Activated naive CD8-positive, alpha-beta T cell treated with anti-CD3 and anti-CD28 coated beads for 36 hours (primary cell): Measurements from ENCODE around the gene RIN3. TPM values are rescaled to one million over a fixed set of nuclear protein-coding genes. Genes with fewer than 3 reads are reported as not detected.
"Not testable (repeated sequence)": the region's sequence is repeated elsewhere in the genome, so short reads cannot be mapped to it uniquely, and the experiment has no call there.

Experiments used
- DNase-seq: peaks from one replicate; pipeline ENCODE4 v3.0.0; 2021
- H3K27ac Mint-ChIP-seq: one replicate; pipeline ENCODE4 v1.8.0; 2022; ENCODE audit warnings: mild to moderate bottlenecking, moderate library complexity, mixed read lengths
- H3K27me3 Mint-ChIP-seq: one replicate; pipeline ENCODE4 v1.8.0; 2022; ENCODE audit warnings: mild to moderate bottlenecking, mixed read lengths
- H3K36me3 Mint-ChIP-seq: one replicate; pipeline ENCODE4 v1.8.0; 2021; ENCODE audit warnings: mild to moderate bottlenecking, mixed read lengths
- H3K4me1 Mint-ChIP-seq: one replicate; pipeline ENCODE4 v1.8.0; 2021; ENCODE audit warnings: mixed read lengths
- H3K4me3 Mint-ChIP-seq: one replicate; pipeline ENCODE4 v1.8.0; 2022; ENCODE audit warnings: mild to moderate bottlenecking, moderate library complexity, mixed read lengths
- H3K9me3 Mint-ChIP-seq: one replicate; pipeline ENCODE4 v1.8.0; 2022; ENCODE audit warnings: mixed read lengths
- total RNA-seq, 2 experiments: library from RNA; stranded (reverse); gene quantifications; one replicate each; pipeline ENCODE4 v1.2.3, GENCODE V29; 2021

The RIN3 gene
- total RNA-seq, 2 experiments from 2014 or later: 59.2 to 59.6 TPM

GRCh38 chr14:92673601-92674150, 160.1 kb downstream of the RIN3 start:
- H3K36me3 Mint-ChIP-seq: peaks cover 71% of the 10 kb centered on the region
- H3K4me3 Mint-ChIP-seq: no peak overlapping the region
- peaks cover 5% of the 10 kb centered on the region for H3K9me3 Mint-ChIP-seq
- H3K27me3 Mint-ChIP-seq: no peaks in the 10 kb centered on the region
- peaks cover 84% of the 10 kb centered on the region for H3K4me1 Mint-ChIP-seq
- H3K27ac Mint-ChIP-seq: peak overlapping the region; percentile 50
- no peak for DNase-seq

- DNase-seq: no peak
- peak overlapping the region; percentile 75 for H3K27ac Mint-ChIP-seq
- peaks cover 78% of the 10 kb centered on the region for H3K4me1 Mint-ChIP-seq
- no peaks in the 10 kb centered on the region for H3K27me3 Mint-ChIP-seq
- H3K9me3 Mint-ChIP-seq: peaks cover 5% of the 10 kb centered on the region
- H3K36me3 Mint-ChIP-seq: peaks cover 74% of the 10 kb centered on the region
- peak overlapping the region; percentile 57 for H3K4me3 Mint-ChIP-seq
Measured at GRCh38 chr14:92675421-92675820, 161.8 kb downstream of the RIN3 start.

DNA sequence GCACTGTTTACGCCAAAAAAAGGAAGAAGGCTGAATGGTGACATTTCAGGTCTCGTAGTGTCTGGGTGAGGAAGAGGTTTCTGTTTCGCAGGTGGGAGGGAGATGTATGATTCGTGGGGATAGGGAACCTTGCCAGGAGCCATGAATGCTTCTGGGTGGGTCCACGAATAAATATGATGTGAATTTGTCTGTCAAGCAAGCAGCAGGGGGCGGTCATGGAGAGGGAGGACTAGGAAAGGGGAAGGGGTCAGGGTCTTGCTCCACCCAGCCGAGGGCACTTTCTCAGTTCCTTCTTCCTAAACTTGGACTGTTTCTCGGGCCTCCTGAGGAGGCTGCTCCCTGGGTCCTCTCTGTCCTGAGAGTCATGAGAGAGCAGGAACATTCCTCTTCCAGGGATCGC, 162.4 kb downstream of the RIN3 start:
- no peak for DNase-seq
- Mint-ChIP-seq H3K27ac (peak overlapping the region; percentile 75), H3K4me3 (peak overlapping the region; percentile 57), H3K4me1 (peaks cover 73% of the 10 kb centered on the region), H3K27me3 (no peaks in the 10 kb centered on the region), H3K36me3 (peaks cover 72% of the 10 kb centered on the region), H3K9me3 (peaks cover 5% of the 10 kb centered on the region)

- H3K27me3 Mint-ChIP-seq: no peaks in the 10 kb centered on the region
- peaks cover 74% of the 10 kb centered on the region for H3K36me3 Mint-ChIP-seq
- peak overlapping the region; percentile 47 for H3K4me3 Mint-ChIP-seq
- peaks cover 5% of the 10 kb centered on the region for H3K9me3 Mint-ChIP-seq
- DNase-seq: no peak
- H3K4me1 Mint-ChIP-seq: peaks cover 74% of the 10 kb centered on the region
- peak overlapping the region; percentile 75 for H3K27ac Mint-ChIP-seq
Measured at GRCh38 chr14:92676403-92677086, 163.0 kb downstream of the RIN3 start.

DNA sequence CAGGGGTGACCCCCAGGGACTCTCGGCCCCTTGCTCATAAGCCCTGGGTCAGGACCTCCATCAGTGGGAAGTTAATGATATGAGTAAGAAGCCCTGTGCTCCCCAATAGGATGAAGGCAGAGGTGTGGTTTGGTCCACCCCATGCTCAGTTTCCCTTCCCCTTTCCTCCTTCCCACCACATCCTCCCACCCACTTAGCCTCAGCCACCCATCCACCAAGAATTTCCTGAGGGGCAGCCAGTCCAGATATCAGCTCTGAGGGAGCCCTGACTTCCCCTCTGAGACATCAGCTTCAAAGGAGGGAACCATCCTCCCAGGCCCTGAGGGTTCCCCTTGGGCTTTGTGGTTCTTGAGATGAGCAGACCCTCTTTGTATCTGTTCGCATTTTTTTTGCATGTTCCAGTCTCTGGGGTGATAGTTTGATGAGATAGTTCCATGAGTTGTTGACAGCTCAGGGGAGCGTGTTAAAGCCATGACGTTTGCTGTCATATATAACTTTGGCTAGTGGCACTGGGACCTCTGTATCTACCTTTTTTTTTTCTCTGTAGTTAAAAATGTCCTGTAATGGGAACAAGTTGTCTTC, 163.6 kb downstream of the RIN3 start:
- Mint-ChIP-seq H3K4me3 (peak overlapping the region; percentile 47), H3K27me3 (no peaks in the 10 kb centered on the region), H3K9me3 (peaks cover 5% of the 10 kb centered on the region), H3K27ac (peak overlapping the region; percentile 75), H3K36me3 (peaks cover 75% of the 10 kb centered on the region), H3K4me1 (peaks cover 70% of the 10 kb centered on the region)
- DNase-seq: peak; percentile 87

DNA sequence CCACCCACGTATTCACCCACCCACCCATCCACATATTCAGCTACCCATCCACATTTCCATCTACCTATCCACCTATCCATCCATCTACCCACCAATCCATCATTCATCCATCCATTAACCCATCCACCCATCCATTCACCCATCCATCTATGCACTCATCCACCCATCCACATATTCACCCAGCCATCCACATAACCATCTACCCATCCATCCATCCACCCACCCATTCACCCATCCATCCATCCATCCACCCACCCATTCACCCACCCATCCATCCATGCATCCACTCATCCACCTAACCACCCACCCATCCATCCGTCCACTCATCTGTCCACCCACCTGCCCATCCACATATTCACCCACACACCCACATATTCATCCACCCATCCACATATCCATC, 164.4 kb downstream of the RIN3 start:
- DNase-seq: no peak
- Mint-ChIP-seq H3K9me3 (peaks cover 5% of the 10 kb centered on the region), H3K36me3 (peaks cover 77% of the 10 kb centered on the region), H3K4me3 (no peak overlapping the region), H3K27ac (peak overlapping the region; percentile 75), H3K4me1 (peaks cover 63% of the 10 kb centered on the region), H3K27me3 (no peaks in the 10 kb centered on the region)

DNA sequence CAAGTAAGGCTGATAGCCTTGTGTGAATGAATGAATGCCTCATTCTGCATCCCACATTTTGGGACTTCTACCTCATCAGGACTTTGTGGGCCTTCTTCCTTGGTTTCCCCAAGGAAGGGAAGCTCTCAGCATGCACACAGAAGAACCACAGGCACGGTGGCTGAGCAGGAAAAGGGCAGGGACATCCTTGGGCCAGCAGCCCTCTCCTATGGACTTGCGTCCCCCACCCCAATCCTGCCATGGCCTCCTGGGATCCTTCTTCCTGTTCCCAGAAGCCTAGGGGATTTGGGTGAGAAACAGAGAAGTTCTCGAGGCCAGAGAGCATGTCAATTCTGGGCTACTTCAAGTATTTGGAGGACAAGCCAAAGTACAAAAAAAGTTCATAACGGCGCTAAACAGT, 165.2 kb downstream of the RIN3 start:
- Mint-ChIP-seq H3K36me3 (peaks cover 73% of the 10 kb centered on the region), H3K9me3 (peaks cover 5% of the 10 kb centered on the region), H3K27me3 (no peaks in the 10 kb centered on the region), H3K4me1 (peaks cover 60% of the 10 kb centered on the region), H3K4me3 (peak overlapping the region; percentile 20), H3K27ac (peak overlapping the region; percentile 67)
- no peak for DNase-seq

- peaks cover 5% of the 10 kb centered on the region for H3K9me3 Mint-ChIP-seq
- H3K4me1 Mint-ChIP-seq: peaks cover 56% of the 10 kb centered on the region
- H3K36me3 Mint-ChIP-seq: peaks cover 71% of the 10 kb centered on the region
- H3K27me3 Mint-ChIP-seq: no peaks in the 10 kb centered on the region
- peak overlapping the region; percentile 54 for H3K27ac Mint-ChIP-seq
- no peak for DNase-seq
- H3K4me3 Mint-ChIP-seq: no peak overlapping the region
Measured at GRCh38 chr14:92679246-92679645, 165.7 kb downstream of the RIN3 start.

DNA sequence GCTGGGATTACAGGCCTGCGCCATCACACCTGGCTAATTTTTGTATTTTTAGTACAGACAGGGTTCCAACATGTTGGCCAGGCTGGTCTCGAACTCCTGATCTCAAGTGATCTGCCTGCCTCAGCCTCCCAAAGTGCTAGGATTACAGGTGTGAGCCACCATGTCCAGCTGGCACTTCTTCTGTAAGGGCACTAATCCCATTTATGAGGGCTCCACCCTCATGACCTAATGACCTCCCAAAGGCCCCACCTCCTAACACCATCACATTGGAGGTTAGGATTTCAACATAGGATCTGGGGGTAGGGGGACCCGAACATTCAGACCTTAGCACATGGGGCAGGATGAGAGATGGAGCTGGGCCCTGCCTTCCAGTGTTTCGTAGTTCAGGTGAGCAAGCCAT, 166.7 kb downstream of the RIN3 start:
- not testable (repeated sequence) for DNase-seq, H3K27me3 Mint-ChIP-seq, H3K4me3 Mint-ChIP-seq, H3K9me3 Mint-ChIP-seq
- Mint-ChIP-seq H3K27ac (peak overlapping the region; percentile 20), H3K4me1 (peaks cover 49% of the 10 kb centered on the region), H3K36me3 (peaks cover 67% of the 10 kb centered on the region)

- peaks cover 66% of the 10 kb centered on the region for H3K36me3 Mint-ChIP-seq
- peaks cover 42% of the 10 kb centered on the region for H3K4me1 Mint-ChIP-seq
- peaks cover 5% of the 10 kb centered on the region for H3K9me3 Mint-ChIP-seq
- no peaks in the 10 kb centered on the region for H3K27me3 Mint-ChIP-seq
- no peak overlapping the region for H3K4me3 Mint-ChIP-seq
- H3K27ac Mint-ChIP-seq: peak overlapping the region; percentile 75
- DNase-seq: peak; percentile 77
Measured at GRCh38 chr14:92680781-92681650, 167.4 kb downstream of the RIN3 start.

GRCh38 chr14:92683041-92683440, 169.5 kb downstream of the RIN3 start:
- Mint-ChIP-seq H3K27ac (peak overlapping the region; percentile 12), H3K9me3 (peaks cover 3% of the 10 kb centered on the region), H3K27me3 (no peaks in the 10 kb centered on the region), H3K4me3 (no peak overlapping the region), H3K4me1 (peaks cover 22% of the 10 kb centered on the region), H3K36me3 (peaks cover 53% of the 10 kb centered on the region)
- DNase-seq: no peak

DNA sequence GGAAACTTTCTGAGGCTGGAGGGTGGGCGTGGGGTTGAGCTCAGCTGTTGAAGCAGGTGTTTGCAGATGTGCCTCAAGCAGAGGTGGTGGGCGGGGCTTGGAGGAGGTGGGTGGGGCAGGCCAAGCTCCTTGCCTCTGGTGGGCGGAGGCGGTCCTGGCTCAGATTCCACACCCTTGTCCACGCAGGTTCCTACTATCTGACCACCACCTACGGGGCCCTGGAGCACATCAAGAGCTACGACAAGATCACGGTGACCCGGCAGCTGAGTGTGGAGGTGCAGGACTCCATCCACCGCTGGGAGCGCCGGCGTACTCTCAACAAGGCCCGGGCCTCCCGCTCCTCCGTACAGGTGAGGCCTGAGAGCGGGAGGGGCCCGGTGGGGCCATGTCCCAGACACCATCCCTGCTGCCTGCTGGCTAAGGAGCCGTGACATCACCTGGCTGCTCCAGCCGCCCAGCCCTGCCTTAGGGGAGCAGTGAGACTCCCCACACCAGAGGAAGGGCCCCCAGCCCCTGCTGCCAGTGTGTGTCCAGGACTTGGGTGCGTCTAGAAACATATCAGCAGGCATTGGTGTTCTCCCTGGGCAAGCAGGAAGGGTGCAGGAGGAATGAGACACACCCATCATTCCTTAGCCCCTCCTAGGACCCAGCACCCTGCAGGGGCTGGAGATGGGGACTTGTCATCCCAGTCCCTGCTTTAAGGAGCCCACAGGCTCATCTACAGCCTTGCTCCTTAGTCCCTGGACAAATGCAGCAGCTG, 171.4 kb downstream of the RIN3 start:
- H3K9me3 Mint-ChIP-seq: no peaks in the 10 kb centered on the region
- peaks cover 35% of the 10 kb centered on the region for H3K36me3 Mint-ChIP-seq
- H3K27ac Mint-ChIP-seq: no peak overlapping the region
- H3K4me1 Mint-ChIP-seq: peaks cover 8% of the 10 kb centered on the region
- no peak for DNase-seq
- no peaks in the 10 kb centered on the region for H3K27me3 Mint-ChIP-seq
- no peak overlapping the region for H3K4me3 Mint-ChIP-seq

DNA sequence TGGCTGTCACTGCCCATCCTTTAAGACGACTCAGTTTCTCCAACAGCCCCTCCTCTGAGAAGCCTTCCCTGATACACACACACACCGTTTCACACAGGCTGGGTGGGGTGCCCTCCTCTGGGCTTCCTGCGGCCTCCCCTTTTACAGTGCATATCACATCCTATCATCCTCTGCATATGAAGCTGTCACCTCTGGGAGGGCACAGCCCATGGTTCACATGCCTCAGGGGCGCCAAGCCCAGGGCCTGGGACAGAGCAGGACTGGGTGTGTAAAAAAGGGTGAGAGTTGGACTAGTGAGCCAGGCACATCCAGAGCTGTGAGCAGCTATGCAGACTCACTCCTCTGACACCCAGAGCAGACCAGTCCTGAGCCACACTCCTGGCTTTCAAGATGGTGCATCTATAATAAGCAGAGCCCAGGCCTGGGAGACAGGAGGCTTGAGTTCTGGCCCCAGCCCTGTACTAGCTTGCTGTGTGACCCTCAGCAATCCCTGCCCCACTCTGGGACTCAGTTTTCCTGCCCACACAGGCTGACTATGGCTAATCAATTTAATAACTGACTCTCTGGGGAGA, 172.3 kb downstream of the RIN3 start:
- Mint-ChIP-seq H3K27me3 (no peaks in the 10 kb centered on the region), H3K36me3 (peaks cover 28% of the 10 kb centered on the region), H3K27ac (peak overlapping the region; percentile 69), H3K4me1 (peaks cover 7% of the 10 kb centered on the region), H3K9me3 (no peaks in the 10 kb centered on the region), H3K4me3 (no peak overlapping the region)
- DNase-seq: no peak

DNA sequence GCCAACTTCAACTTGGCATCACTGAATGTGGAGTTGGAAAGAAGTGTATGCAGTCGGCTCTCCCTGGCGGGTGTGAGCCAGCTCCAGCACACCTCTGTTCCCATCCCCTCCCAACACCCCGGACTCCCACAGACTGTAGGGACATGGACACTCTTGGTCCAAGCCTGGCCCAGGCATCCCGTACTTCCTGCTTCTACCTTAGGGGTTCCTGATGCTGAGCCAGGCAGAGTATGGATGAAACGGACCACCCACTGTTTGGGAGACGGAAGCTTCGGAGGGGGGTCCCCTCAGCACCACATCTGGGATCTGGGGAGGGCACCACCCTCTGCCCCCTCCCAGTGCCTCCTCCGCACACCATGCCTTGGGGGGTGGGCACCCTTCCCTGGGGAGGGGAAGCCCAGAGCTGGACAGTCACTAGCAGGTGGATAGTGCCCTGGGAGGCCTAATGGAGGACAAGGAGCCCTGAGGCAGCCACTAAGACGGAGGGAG, 172.9 kb downstream of the RIN3 start:
- Mint-ChIP-seq H3K4me3 (no peak overlapping the region), H3K27me3 (no peaks in the 10 kb centered on the region), H3K36me3 (peaks cover 22% of the 10 kb centered on the region), H3K4me1 (peaks cover 1% of the 10 kb centered on the region), H3K9me3 (no peaks in the 10 kb centered on the region), H3K27ac (no peak overlapping the region)
- no peak for DNase-seq
